CD14-positive monocyte (primary cell): ENCODE measurements around the gene KCNJ4. TPM values are rescaled to one million over a fixed set of nuclear protein-coding genes. Genes with fewer than 3 reads are reported as not detected.
A peak's percentile ranks its signal among the peaks of the same experiment; 100 is the strongest.

Source experiments
- DNase-seq, 3 donors: peaks; one replicate each; pipeline ENCODE4 v3.0.0-alpha.2; 2011 to 2022
- H2AFZ ChIP-seq: 2 replicates; pipeline ENCODE4 v1.6.0; 2012; ENCODE audit warnings: mild to moderate bottlenecking, low read depth, low read length, inconsistent platforms; ENCODE audit not compliant: insufficient read depth, poor library complexity, severe bottlenecking
- H3K27ac ChIP-seq, 2 donors: 1 replicate in 1 of 2; 2 replicates in 1 of 2; pipeline ENCODE4 v1.5.1; 2012 to 2013; ENCODE audit warnings: low read length in 2 of 2, control low read depth in 1 of 2, inconsistent platforms in 1 of 2, low read depth in 1 of 2, mild to moderate bottlenecking in 1 of 2
- H3K27me3 ChIP-seq, 2 donors: one replicate each; pipeline versions ENCODE4 v1.6.0 to v1.6.1; 2011 to 2013; ENCODE audit warnings: low read length in 2 of 2; ENCODE audit not compliant: control insufficient read depth in 2 of 2, insufficient read depth in 2 of 2
- H3K36me3 ChIP-seq, 2 donors: replicated peaks in 1 of 2; 1 replicate in 1 of 2; 2 replicates in 1 of 2; pipeline versions ENCODE4 v1.5.1 to v1.6.1; 2012 to 2013; ENCODE audit warnings: low read length in 2 of 2, control low read depth in 1 of 2, inconsistent platforms in 1 of 2, mild to moderate bottlenecking in 1 of 2; ENCODE audit not compliant: insufficient read depth in 2 of 2, control insufficient read depth in 1 of 2
- H3K4me1 ChIP-seq, 2 donors: 1 replicate in 1 of 2; 2 replicates in 1 of 2; pipeline versions ENCODE4 v1.5.1 to v1.6.1; 2012 to 2013; ENCODE audit warnings: low read length in 2 of 2, control low read depth in 1 of 2, inconsistent platforms in 1 of 2, mild to moderate bottlenecking in 1 of 2, moderate library complexity in 1 of 2; ENCODE audit not compliant: insufficient read depth in 2 of 2, control insufficient read depth in 1 of 2
- H3K4me2 ChIP-seq: replicated peaks from 2 replicates; pipeline ENCODE3; 2012; ENCODE audit warnings: low read length, moderate library complexity, mild to moderate bottlenecking; ENCODE audit not compliant: poor library complexity, severe bottlenecking; ENCODE audit errors: extremely low read depth
- H3K4me3 ChIP-seq, 3 experiments: fragments of 200-600 bp in 1 of 3; sonication (generic) in 1 of 3; replicated peaks in 1 of 3; 1 replicate in 2 of 3; 2 replicates in 1 of 3; pipeline ENCODE4 v1.5.1; 2011 to 2013; ENCODE audit warnings: low read length in 3 of 3, mild to moderate bottlenecking in 3 of 3, control low read depth in 2 of 3, low read depth in 2 of 3, inconsistent platforms in 1 of 3, moderate library complexity in 1 of 3
- H3K79me2 ChIP-seq: 2 replicates; pipeline ENCODE4 v1.6.0; 2012; ENCODE audit warnings: mild to moderate bottlenecking, control low read depth, inconsistent platforms, low read length, moderate library complexity; ENCODE audit not compliant: insufficient read depth
- H3K9ac ChIP-seq: 2 replicates; pipeline ENCODE4 v1.6.0; 2017; ENCODE audit warnings: low read length, mild to moderate bottlenecking; ENCODE audit not compliant: insufficient read depth, poor library complexity, severe bottlenecking
- H3K9me3 ChIP-seq, 2 donors: replicated peaks in 1 of 2; 1 replicate in 1 of 2; 2 replicates in 1 of 2; pipeline versions ENCODE4 v1.5.1 to v1.6.1; 2012 to 2013; ENCODE audit warnings: low read length in 2 of 2, control low read depth in 1 of 2; ENCODE audit not compliant: control insufficient read depth in 1 of 2, insufficient read depth in 1 of 2
- H4K20me1 ChIP-seq: 2 replicates; pipeline ENCODE4 v1.6.0; 2012; ENCODE audit warnings: mild to moderate bottlenecking, low read length, control low read depth, moderate library complexity; ENCODE audit not compliant: insufficient read depth
- H3K27ac Mint-ChIP-seq, 7 donors: one replicate each; pipeline ENCODE4 v1.8.0; 2020; ENCODE audit warnings: mild to moderate bottlenecking in 7 of 7, mixed read lengths in 7 of 7, moderate library complexity in 6 of 7, inconsistent platforms in 2 of 7
- H3K27me3 Mint-ChIP-seq, 3 donors: one replicate each; pipeline ENCODE4 v1.8.0; 2021 to 2022; ENCODE audit warnings: low read depth in 3 of 3, mild to moderate bottlenecking in 3 of 3, mixed read lengths in 3 of 3, moderate library complexity in 3 of 3, inconsistent platforms in 1 of 3
- H3K36me3 Mint-ChIP-seq, 2 donors: one replicate each; pipeline ENCODE4 v1.8.0; 2020; ENCODE audit warnings: mixed read lengths in 2 of 2, inconsistent platforms in 1 of 2, mild to moderate bottlenecking in 1 of 2
- H3K4me1 Mint-ChIP-seq: one replicate; pipeline ENCODE4 v1.8.0; 2020; ENCODE audit warnings: mild to moderate bottlenecking, mixed read lengths
- H3K4me3 Mint-ChIP-seq, 2 donors: one replicate each; pipeline ENCODE4 v1.8.0; 2020; ENCODE audit warnings: mild to moderate bottlenecking in 2 of 2, mixed read lengths in 2 of 2, moderate library complexity in 1 of 2
- H3K9me3 Mint-ChIP-seq, 7 donors: one replicate each; pipeline ENCODE4 v1.8.0; 2020 to 2022; ENCODE audit warnings: mixed read lengths in 7 of 7, mild to moderate bottlenecking in 6 of 7, moderate library complexity in 6 of 7, inconsistent platforms in 2 of 7
- CTCF ChIP-seq: fragments of 200-600 bp; IDR thresholded peaks from one replicate; pipeline ENCODE4 v1.8.0; 2022; ENCODE audit warnings: antibody characterized with exemption, mild to moderate bottlenecking
- WGBS: methylation state at CpG from one replicate; pipeline ENCODE4 v1.1.5; 2013; ENCODE audit warnings: missing lambda C conversion rate; ENCODE audit not compliant: insufficient coverage; 5-methylcytosine and 5-hydroxymethylcytosine counted together
- intact Hi-C, 2 donors: fragments of 100-400 bp; cut with micrococcal nuclease; formaldehyde crosslinking; loops; one replicate each; pipeline versions ENCODE4 v1.15.0 to v1.15.1; 2023
- polyA plus RNA-seq, 3 donors: library from polyadenylated mRNA; depleted of rRNA in 1 of 3; unstranded in 2 of 3; stranded (reverse) in 1 of 3; fragments of 300-500 nt in 2 of 3; fragments of >200 nt in 1 of 3; fragmentation: Illumina TruSeq in 2 of 3; gene quantifications; 1 replicate in 2 of 3; 2 replicates in 1 of 3; pipeline ENCODE4 v1.2.3, GENCODE V29; 2012 to 2021

The KCNJ4 gene
- polyA plus RNA-seq, 3 donors, result not detected

- Mint-ChIP-seq H3K9me3 (no peaks in the 10 kb centered on the region), H3K36me3 (peaks cover 85 to 97% of the 10 kb centered on the region in 2 donors), H3K4me1 (no peaks in the 10 kb centered on the region), H3K27me3 (no peaks in the 10 kb centered on the region), H3K4me3 (no peak overlapping the region), H3K27ac (peak overlapping the region in 5 of 7 donors; percentile 2 to 65 (median 13))
- no peak overlapping the region for H3K4me2 ChIP-seq
- peaks cover 94 to 100% of the 10 kb centered on the region in 2 donors for H3K36me3 ChIP-seq
- TF ChIP-seq CTCF, result no peak
- no peaks in the 10 kb centered on the region for H3K27me3 ChIP-seq
- no peak for DNase-seq
- WGBS, result no CpG with 5 or more reads among the region's 2 CpGs
- peak overlapping the region in 1 of 2 donors; percentile 34 for H3K27ac ChIP-seq
- peaks cover 100% of the 10 kb centered on the region for H4K20me1 ChIP-seq
- H3K4me3 ChIP-seq, result no peak overlapping the region
- peaks cover 39% of the 10 kb centered on the region for H3K79me2 ChIP-seq
- no peaks in the 10 kb centered on the region for H3K4me1 ChIP-seq
- no peak overlapping the region for H2AFZ ChIP-seq
- no peaks in the 10 kb centered on the region for H3K9me3 ChIP-seq
- no peak overlapping the region for H3K9ac ChIP-seq
- intact Hi-C loops, result no loop called here
These were observed 35.5 kb upstream of the KCNJ4 start for GRCh38 chr22:38490475-38490874.

DNA sequence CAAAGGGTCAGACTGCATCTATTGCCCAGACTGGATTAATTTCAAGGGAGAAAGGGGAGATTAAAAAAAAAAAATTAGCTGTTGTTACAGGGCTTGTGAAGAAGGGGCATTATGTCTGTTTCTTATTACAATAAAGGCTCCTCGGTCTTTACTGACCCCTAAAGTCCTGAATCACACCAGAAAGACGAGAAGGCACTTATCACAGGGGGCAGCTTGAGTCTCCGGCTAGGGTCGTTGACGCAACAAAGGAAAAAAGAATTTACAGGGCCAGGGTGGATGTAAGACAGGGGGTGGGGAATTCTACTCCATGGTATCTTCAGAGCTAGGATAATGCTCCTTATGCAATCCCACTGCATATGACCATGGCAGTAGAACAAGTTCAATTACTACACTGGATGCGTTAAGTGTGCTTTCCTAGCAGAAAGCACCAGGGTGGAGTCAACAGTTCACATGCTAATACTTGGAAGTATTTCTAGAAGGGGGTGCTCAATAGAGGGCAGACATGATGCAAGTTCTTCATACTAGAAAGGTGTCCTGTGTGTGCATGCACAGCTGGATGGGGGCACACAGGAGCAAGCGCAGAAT, 34.7 kb upstream of the KCNJ4 start:
- H3K9me3 ChIP-seq, result no peaks in the 10 kb centered on the region
- H4K20me1 ChIP-seq, result peaks cover 99% of the 10 kb centered on the region
- Mint-ChIP-seq H3K4me3 (no peak overlapping the region), H3K27me3 (no peaks in the 10 kb centered on the region), H3K36me3 (peaks cover 86 to 96% of the 10 kb centered on the region in 2 donors), H3K4me1 (no peaks in the 10 kb centered on the region), H3K9me3 (no peaks in the 10 kb centered on the region), H3K27ac (peak overlapping the region in 1 of 7 donors; percentile 55)
- intact Hi-C loops, result no loop called here
- H3K79me2 ChIP-seq, result peaks cover 32% of the 10 kb centered on the region
- no peaks in the 10 kb centered on the region for H3K4me1 ChIP-seq
- no peaks in the 10 kb centered on the region for H3K27me3 ChIP-seq
- WGBS, result 100% methylated on average over 1 of the region's 7 CpGs
- H3K4me2 ChIP-seq, result no peak overlapping the region
- no peak overlapping the region for H3K9ac ChIP-seq
- no peak for DNase-seq
- no peak overlapping the region for H3K4me3 ChIP-seq
- H3K27ac ChIP-seq, result peak overlapping the region in 1 of 2 donors; percentile 34
- TF ChIP-seq CTCF, result no peak
- H2AFZ ChIP-seq, result no peak overlapping the region
- H3K36me3 ChIP-seq, result peaks cover 95 to 98% of the 10 kb centered on the region in 2 donors
